Right ventricle myocardium inferior (tissue), 1 donor: ENCODE data around the gene TMEM126B. TPM values are rescaled to one million over a fixed set of nuclear protein-coding genes. Genes with fewer than 3 reads are reported as not detected.
"Not testable (repeated sequence)": the region's sequence is repeated elsewhere in the genome, so short reads cannot be mapped to it uniquely, and the experiment has no call there.

Experiments
- ATAC-seq: fragments of 200-7000 bp; cut with Tn5 transposase; one replicate; pipeline ENCODE4 v1.9.1; 2020; ENCODE audit warnings: mild to moderate bottlenecking, moderate library complexity
- DNase-seq: peaks from one replicate; pipeline ENCODE4 v3.0.0; 2021; ENCODE audit errors: missing footprints
- intact Hi-C: fragments of 100-400 bp; cut with DNase I; formaldehyde crosslinking; loops from one replicate; pipeline ENCODE4 v1.11.0; 2022
- total RNA-seq: library from RNA; stranded (reverse); fragmentation: NEBNext Ultra II Directional; extraction: Animal tissue kit (Norgen Biotek cat#: 25700); gene quantifications from one replicate; pipeline ENCODE4 v1.2.1, GENCODE V29; 2021
- donor health status: DM: no; HTN: yes; CAD: no; lungs with severe emphysema.

TMEM126B gene
- total RNA-seq, 1 donor from 2014 or later: 64.3 TPM

DNA sequence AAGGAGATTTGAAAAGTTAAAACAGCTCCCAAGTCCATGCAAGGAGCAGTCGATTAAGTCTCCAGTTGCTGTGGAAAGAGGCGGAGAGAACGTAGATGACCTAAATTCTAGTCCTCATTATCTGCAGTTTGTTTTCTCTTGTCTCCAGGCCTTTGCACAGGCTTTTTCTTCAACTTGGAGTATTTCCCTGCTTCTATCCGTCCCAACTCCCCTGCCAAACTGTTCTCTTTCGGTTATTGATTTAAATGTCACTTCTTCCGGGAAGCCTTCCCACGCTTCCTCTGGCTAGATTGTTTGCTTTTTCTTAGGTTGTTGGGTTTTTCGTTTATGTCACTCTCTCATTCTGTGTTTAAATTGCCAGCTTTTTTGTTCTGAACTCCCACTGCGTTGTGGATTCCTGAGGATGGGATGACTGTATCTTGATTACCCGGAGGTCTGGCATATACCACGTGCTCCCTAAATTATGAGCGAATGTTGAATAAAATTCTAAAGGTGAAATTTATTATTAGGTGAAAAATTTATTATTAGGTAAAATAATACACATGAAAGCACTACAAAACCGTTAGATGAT is 463 bp downstream of the TMEM126B start:
- intact Hi-C loops: loop anchor here (2.0 kb wide), 1 partner anchor 18 kb away; the partner anchor contains the start of gene TMEM126A
- peak; percentile 4 for ATAC-seq
- no peak for DNase-seq

- ATAC-seq (no peak), DNase-seq (no peak)
- intact Hi-C loops: no loop called here
Observed at GRCh38 chr11:85634747-85635146, 6.4 kb downstream of the TMEM126B start.

DNA sequence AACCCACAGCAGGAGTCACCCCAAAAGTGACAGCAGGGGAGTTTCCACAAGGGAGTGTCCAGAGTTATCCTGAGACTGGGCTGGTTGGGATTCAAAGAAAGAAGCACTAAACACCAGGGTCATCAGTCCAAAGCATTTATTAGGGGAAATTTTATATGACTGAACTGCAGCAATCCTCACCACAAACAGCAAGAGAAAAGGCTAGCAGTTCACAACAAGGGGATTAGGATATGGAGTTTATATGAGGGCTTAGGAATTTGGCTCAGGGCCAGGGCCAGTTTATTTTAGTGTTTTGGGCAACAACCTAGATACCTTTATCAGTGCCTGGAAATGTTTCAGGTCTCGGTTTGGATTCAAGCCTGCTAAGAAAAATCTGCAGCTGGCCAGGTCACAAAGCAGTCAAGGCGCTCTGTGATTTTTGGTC is 14.8 kb downstream of the TMEM126B start:
- ATAC-seq (peak; percentile 38), DNase-seq (no peak)
- intact Hi-C loops: no loop called here

DNA sequence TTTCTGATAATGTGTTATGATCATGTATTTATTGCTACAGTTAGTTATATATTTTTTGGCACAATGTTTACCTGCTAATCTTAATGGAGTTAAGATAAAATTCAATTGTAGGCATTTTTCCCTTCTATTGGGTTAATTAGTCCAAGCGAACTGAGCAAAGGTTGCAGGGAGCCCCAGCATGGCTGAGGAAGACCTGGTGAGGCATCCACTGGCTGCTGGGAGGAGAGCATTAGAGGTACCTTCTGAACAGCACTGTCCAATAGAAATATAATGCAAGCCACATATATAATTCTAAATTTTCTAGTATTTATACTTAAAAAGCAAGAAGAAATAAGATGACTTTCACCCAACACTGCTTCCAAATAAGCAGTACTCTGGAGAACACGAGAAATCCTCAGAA is 18.7 kb downstream of the TMEM126B start:
- intact Hi-C loops: loop anchor here (2.0 kb wide), 1 partner anchor 18 kb away; the partner anchor contains the start of gene TMEM126B
- no peak for ATAC-seq
- DNase-seq: no peak

- ATAC-seq: peak; percentile 99
- peak; percentile 96 for DNase-seq
- intact Hi-C loops: loop anchor here (2.0 kb wide), 1 partner anchor 19 kb away; the partner anchor contains the start of gene TMEM126B
Observed at GRCh38 chr11:85647604-85648299, 19.4 kb downstream of the TMEM126B start, which contains the start of gene TMEM126A. Gene TMEM126A (plus strand): TSS chr11:85647967. CDS start chr11:85650256, 2,289 bp downstream.

DNA sequence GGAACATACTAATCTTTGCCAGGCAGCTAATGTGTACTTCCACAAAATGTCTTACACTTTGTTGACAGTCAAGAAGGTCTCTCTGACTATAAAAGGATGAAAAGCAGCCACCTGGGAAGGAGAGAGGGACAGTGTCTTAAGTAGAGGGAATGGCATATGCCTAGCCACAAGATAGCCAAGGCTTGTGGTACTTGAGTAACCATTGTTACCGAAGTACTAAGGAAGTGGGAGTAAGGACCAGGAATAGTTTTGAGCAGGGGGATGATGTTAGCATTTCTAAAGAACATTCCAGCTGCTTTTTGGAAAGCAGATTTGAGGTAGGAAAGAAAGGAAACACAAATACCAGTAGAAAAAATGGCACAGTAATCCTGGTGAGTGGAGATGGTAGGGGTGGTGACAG is 22.7 kb downstream of the TMEM126B start:
- no peak for ATAC-seq
- no peak for DNase-seq
- intact Hi-C loops: loop anchor here (10.0 kb wide), 1 partner anchor 414 kb away; the partner anchor contains the start of gene PICALM

DNA sequence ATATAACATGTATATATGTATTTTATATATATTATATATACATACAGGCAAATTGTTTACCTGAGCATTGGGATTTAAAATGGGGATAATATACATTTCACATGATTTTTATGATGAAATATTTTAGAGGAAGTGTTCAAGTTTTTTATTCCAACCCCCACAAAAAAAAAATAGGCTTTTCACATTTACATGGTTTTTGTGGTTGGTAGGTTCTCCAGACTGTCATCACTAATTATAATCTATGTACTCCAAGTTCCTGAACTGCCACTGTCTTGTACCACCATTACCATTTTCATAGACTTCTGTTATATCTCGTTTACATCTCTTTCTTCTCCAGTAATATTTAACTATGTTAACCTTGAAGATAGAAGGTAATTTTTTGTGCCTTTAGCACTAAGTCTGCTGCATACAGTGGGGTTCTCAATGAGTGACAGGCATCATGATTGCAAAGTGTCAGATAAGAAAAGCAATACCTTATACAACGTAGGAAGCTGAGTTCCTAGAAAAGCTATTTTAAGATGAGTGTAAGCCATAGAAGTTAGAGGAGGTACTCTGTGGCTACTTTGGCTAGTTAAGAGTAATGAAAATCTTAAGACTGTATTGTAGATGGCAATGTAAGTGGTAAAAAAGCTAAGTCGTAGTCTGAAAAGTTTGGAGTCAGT is 24.5 kb downstream of the TMEM126B start:
- ATAC-seq: no peak
- no peak for DNase-seq
- intact Hi-C loops: loop anchor here (10.0 kb wide), 1 partner anchor 412 kb away; the partner anchor contains the start of gene PICALM

- ATAC-seq, DNase-seq: not testable (repeated sequence)
- intact Hi-C loops: loop anchor here (10.0 kb wide), 1 partner anchor 410 kb away; the partner anchor contains the start of gene PICALM
Observed at GRCh38 chr11:85654343-85654742, 25.9 kb downstream of the TMEM126B start.

DNA sequence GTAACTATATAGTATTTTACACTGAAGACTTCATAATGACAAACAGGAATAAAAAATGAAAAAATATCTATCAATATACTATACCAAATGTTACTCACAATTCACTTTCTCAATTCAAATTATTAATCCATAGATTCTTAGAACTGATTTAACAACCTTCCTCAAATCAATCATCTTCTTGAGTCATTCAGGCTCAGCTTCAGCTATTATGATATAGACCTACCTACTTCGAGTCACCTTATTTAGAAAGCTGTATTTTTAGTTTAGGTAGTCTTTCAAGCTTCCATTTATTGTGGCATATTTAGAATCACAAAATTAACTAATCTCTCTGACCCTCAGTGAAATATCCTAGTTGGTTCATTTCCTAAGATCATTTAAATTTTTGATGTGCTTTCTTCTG is 28.4 kb downstream of the TMEM126B start:
- intact Hi-C loops: loop anchor here (10.0 kb wide), 1 partner anchor 408 kb away; the partner anchor contains the start of gene PICALM
- DNase-seq: no peak
- no peak for ATAC-seq

GRCh38 chr11:85658180-85658579 is 29.8 kb downstream of the TMEM126B start:
- no peak for ATAC-seq
- intact Hi-C loops: loop anchor here (10.0 kb wide), 1 partner anchor 407 kb away; the partner anchor contains the start of gene PICALM
- DNase-seq: no peak

- ATAC-seq (no peak), DNase-seq (no peak)
- intact Hi-C loops: no loop called here
Observed at GRCh38 chr11:85661972-85662664, 33.7 kb downstream of the TMEM126B start.

GRCh38 chr11:85663080-85663752 is 34.8 kb downstream of the TMEM126B start:
- DNase-seq (no peak), ATAC-seq (no peak)
- intact Hi-C loops: no loop called here

- intact Hi-C loops: loop anchor here (1.0 to 2.0 kb wide), 3 partner anchors 39 to 147 kb away; partner anchors contain the start of gene SYTL2
Observed at GRCh38 chr11:85663753-85664614, 35.6 kb downstream of the TMEM126B start.

DNA sequence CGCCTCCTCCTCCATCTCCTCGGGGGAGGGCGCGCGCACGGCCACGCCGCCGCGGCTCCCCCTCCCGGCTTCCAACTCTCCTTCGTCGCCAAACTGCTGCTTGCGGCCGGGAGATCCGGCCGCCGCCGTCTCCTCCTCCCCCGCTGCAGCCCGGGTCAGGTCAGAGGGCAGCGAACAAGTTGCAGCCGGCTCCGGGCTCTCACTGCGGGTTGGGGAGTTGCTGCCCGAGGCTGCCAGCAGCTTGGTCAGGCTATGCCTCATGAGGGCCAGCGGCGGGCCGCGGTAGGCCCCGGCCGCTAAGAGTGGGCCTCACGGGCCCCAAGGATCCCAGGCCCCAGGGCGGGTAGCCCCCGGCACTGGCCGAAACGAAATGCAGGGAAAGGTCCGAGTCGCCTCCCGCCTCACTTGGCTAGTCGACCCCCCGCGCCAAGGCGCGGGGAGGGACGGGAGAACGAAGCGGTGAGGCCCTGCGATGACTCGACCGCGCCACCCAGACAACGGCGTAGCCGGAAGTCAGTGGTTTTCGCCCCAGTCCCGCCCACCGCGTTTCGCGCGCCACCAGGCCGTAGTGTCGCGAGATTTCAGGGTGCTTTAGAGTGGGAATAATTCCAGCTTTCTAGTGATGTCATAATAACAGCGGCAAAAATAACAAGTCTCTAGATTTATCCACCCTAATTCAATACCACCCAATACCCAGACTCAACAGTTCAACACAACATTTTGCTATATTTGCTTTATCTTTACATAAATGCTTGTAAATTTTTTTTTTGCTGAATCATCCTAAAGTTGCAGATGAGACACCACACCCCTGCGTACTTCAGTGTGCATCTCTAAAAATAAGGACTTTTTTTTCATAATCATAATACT is 36.5 kb downstream of the TMEM126B start, which contains the start of gene CREBZF:
Gene CREBZF, minus strand, starts transcription at position 515 of the 867 bp plus-strand sequence. Its CDS starts 254 bp downstream, at position 261.
- intact Hi-C loops: loop anchor here (1.0 to 2.0 kb wide), 3 partner anchors 40 to 146 kb away; partner anchors contain the start of gene SYTL2

More at GRCh38 chr11:85663753-85664614, 35.6 kb downstream of the TMEM126B start:
- ATAC-seq (peak; percentile 75), DNase-seq (peak; percentile 93)

GRCh38 chr11:85665733-85666132 is 37.3 kb downstream of the TMEM126B start:
- DNase-seq (no peak), ATAC-seq (no peak)
- intact Hi-C loops: loop anchor here (2.0 kb wide), 2 partner anchors 15 to 71 kb away; no protein-coding TSS in a partner anchor

More for the DNA sequence above, 36.5 kb downstream of the TMEM126B start, which contains the start of gene CREBZF:
- peak; percentile 96 for DNase-seq
- peak; percentile 98 for ATAC-seq

- no peak for ATAC-seq
- no peak for DNase-seq
- intact Hi-C loops: loop anchor here (2.0 kb wide), 1 partner anchor 14 kb away; no protein-coding TSS in a partner anchor
Observed at GRCh38 chr11:85666687-85667086, 38.3 kb downstream of the TMEM126B start.
